GM21786 (cell line): ENCODE results near the gene PRKAR2A.
"Not testable (repeated sequence)": the region's sequence is repeated elsewhere in the genome, so short reads cannot be mapped to it uniquely, and the experiment has no call there.

Experiments used
- ATAC-seq: cut with Tn5 transposase; IDR thresholded peaks from one replicate; pipeline ENCODE4 v1.9.1; 2021; ENCODE audit not compliant: unreplicated experiment

PRKAR2A gene

GRCh38 chr3:48734541-48734940 lies 113.1 kb downstream of the PRKAR2A start:
- not testable (repeated sequence) for ATAC-seq

- ATAC-seq, result not testable (repeated sequence)
Observed at GRCh38 chr3:48733752-48734518, 113.7 kb downstream of the PRKAR2A start.

- ATAC-seq, result no peak
Observed at GRCh38 chr3:48727511-48727910, 120.2 kb downstream of the PRKAR2A start.

- ATAC-seq, result not testable (repeated sequence)
Observed at GRCh38 chr3:48725185-48725855, 122.4 kb downstream of the PRKAR2A start.

- no peak for ATAC-seq
Observed at GRCh38 chr3:48723725-48724124, 123.9 kb downstream of the PRKAR2A start.

GRCh38 chr3:48723293-48723692 lies 124.4 kb downstream of the PRKAR2A start:
- not testable (repeated sequence) for ATAC-seq

- ATAC-seq, result peak; percentile 98
Observed at GRCh38 chr3:48716982-48717746, 130.5 kb downstream of the PRKAR2A start, which contains the start of gene IP6K2. Gene IP6K2, minus strand, starts transcription at chr3:48717221. Its CDS starts 21,930 bp downstream, at chr3:48695291.

GRCh38 chr3:48716508-48716981 lies 131.1 kb downstream of the PRKAR2A start:
- ATAC-seq, result no peak

GRCh38 chr3:48715174-48715800 lies 132.4 kb downstream of the PRKAR2A start:
- ATAC-seq, result no peak

- ATAC-seq, result no peak
Observed at GRCh38 chr3:48711727-48712126, 135.9 kb downstream of the PRKAR2A start.

GRCh38 chr3:48709051-48709461 lies 138.6 kb downstream of the PRKAR2A start:
- ATAC-seq, result no peak

GRCh38 chr3:48708481-48708889 lies 139.2 kb downstream of the PRKAR2A start:
- no peak for ATAC-seq

- ATAC-seq, result no peak
Observed at GRCh38 chr3:48707157-48707556, 140.5 kb downstream of the PRKAR2A start.

- ATAC-seq, result no peak
Observed at GRCh38 chr3:48702320-48702920, 145.3 kb downstream of the PRKAR2A start.

GRCh38 chr3:48700731-48701405 lies 146.8 kb downstream of the PRKAR2A start:
- ATAC-seq, result no peak

- ATAC-seq, result no peak
Observed at GRCh38 chr3:48698891-48699290, 148.8 kb downstream of the PRKAR2A start.

- ATAC-seq, result no peak
Observed at GRCh38 chr3:48697952-48698351, 149.7 kb downstream of the PRKAR2A start.

- ATAC-seq, result no peak
Observed at GRCh38 chr3:48696601-48697000, 151.1 kb downstream of the PRKAR2A start.
